ENCODE data around the gene DTD1.

Gene DTD1

GRCh38 chr20:18615020-18615650 lies 27.3 kb downstream of the DTD1 start:
- no peak for DNase-seq (ENCODE audit: low spot score)

DNA sequence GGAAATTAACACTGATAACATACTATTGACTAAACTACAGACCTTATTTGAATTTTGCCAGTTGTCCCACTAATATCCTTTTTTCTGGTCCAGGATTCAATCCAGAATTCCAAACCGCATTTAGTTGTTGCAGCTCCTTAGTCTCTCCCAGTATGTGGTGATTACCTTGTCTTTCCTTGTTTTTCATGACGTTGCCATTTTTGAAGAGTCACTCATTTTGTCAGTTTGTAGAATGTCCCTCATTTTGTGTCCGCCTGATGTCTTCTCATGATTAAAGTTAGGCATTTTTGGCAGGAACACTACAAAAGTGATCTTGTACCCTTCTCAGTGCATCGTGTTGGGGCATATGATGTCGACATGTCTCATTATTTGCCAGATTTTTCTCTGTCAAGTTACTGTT lies 33.1 kb downstream of the DTD1 start:
- DNase-seq (ENCODE audit: low spot score), result no peak

DNA sequence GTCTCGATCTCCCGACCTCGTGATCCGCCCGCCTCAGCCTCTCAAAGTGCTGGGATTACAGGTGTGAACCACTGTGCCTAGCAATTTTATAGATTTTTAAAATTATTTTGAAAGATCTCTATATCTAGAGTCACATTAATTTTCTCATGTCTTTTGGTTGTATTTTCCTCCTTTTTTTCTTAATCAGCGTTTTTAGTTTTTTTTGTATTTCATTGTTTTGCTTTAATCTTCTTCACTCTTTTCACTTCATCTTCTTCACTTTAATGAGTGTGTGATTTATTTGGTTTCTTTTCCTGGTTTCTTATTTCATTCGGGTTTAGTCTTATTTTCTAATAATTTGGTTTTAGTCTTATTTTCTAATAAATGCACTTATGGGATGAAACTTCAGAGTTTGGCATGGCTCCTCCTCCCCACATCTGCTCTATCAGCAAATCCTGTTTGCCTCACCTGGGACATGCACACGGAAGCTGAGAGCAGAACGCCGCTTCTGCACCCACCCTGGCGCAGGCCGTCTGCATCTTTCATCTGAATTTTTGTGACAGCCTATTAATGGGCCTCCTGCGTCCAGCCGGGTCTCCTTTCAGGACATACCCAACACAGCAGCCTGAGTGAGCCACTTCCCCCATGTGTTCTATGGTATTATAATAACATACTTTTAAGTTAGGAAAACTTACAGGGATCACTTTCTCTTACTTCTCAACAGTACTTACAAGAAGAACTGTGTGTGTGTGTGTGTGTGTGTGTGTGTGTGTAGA lies 35.5 kb downstream of the DTD1 start:
- DNase-seq (ENCODE audit: low spot score), result no peak

- DNase-seq (ENCODE audit: low spot score), result no peak
These were observed 37.1 kb downstream of the DTD1 start for GRCh38 chr20:18624948-18625347.

DNA sequence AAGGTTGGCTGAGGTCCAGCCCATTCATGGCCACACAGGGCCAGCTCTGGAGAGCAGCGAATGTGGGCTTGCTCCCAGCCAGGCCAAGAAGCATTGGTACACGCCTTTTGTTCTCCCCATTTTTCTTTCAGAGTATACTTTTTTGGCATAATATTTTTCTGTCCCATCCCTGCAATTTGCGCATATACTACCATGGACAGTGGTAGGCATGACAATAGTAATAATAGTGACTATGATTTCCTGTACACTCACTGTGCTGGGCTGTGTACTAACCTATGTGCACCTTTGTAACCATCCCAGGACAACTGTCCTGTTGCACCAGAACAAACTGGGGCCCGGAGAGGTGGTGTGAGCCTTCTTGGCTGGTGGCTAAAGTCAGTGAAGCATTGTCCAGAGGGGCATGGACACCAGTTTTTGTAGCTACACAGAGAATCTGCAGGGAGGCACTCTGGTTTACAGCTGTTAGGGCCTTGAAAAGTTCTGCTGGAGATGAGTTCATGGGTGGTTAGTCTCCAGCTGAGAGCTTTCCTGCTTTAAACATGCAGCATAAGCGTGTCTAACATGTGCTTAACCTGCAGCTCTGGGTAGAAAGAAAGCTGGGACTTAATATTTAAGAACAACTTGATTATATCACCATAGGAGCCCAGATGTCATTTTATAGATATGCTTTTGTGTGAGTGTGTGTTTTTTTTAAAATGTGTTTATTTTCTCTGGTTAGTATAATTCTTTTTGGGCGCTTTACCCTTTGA lies 38.2 kb downstream of the DTD1 start:
- DNase-seq (ENCODE audit: low spot score), result no peak

DNA sequence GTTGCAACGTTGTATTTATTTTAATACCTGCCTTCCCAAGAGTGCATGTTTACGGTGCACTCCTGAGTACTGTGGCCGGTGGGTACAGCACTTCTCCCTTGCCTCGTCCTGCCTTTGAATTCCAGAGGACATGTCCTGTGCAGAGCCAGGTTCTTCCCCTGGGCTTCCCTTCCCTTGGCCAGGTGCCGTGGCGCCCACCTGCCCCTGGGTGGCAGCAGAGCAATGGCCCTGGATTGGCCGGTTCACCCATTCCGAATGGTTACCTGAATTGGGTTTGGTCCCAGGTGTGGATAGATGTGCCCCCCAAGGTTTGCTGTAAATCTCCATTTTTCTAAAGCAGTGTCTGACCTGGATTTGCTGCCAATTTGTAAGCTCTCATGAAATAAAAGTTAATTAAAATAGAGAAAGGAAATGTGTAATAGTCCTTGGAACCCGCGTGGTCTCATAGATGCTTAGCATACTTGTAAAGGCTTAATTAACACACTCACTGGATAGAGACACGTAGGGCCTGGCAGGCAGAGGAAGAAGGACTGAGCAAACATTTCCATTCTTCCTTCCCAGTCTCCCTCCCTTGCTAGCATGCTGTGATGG lies 40.6 kb downstream of the DTD1 start:
- DNase-seq (ENCODE audit: low spot score), result no peak

- DNase-seq (ENCODE audit: low spot score), result peak; percentile 57
These were observed 44.4 kb downstream of the DTD1 start for GRCh38 chr20:18632196-18632789.

- DNase-seq (ENCODE audit: low spot score), result no peak
These were observed 45.6 kb downstream of the DTD1 start for GRCh38 chr20:18633411-18633810.

GRCh38 chr20:18634501-18634900 lies 46.6 kb downstream of the DTD1 start:
- DNase-seq (ENCODE audit: low spot score), result no peak

DNA sequence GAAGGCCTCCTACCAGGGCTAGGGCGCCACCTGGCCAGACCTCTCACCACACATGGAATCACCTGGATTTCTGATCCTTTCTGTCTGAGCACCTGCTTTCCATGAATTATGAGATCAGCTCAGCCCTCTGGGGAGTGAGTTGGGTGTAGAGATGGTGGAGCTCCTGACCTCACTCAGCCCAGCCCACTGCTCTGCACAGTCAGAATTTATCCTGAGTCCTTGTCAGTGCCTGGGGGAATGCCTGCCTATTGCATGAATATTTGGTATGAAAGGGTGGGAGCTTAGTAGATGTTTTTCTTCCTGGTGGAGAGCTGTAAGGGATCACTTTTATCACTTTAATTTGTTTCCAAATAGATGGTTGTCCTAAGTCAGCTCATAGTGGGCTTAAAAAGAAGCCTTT lies 47.5 kb downstream of the DTD1 start:
- no peak for DNase-seq (ENCODE audit: low spot score)

DNA sequence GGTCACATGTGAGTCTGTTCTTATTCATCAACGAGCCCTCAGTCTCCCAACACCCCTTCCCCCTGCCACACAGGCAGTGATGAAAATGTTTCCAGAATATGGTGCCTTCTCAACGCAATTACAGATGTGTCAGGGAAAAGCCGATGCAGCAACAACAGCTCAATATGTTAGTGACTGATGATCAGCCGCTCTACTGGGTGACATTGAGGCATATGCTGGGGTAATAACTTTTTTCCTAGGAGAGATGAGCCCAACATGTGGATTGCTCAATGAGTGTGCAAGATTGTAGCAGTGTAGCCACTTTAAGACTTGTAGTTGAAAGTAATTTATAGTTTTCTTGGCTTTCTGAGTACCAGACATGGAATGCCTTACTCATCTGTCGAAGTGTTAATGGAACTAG lies 49.4 kb downstream of the DTD1 start:
- no peak for DNase-seq (ENCODE audit: low spot score)

DNA sequence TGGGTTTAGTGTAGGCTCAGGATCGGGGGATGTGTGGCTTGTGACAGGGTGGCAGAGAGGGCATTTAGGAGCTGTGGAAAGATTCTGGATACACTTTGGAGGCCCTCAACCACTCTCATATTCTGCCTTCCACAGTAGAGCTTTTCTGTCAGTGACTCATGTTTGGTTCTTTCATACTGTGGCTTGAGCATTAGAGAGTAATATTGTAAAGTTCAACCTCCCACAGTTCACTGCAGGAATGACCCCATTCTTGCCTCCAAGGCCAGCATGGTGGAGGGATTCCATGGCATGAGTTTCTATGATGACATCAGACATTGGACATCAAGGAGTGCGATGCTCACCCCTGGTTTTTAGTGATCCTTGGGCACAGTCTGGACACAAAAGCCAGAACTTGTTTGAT lies 50.9 kb downstream of the DTD1 start:
- DNase-seq (ENCODE audit: low spot score), result no peak

GRCh38 chr20:18639501-18639979 lies 51.7 kb downstream of the DTD1 start:
- no peak for DNase-seq (ENCODE audit: low spot score)

- no peak for DNase-seq (ENCODE audit: low spot score)
These were observed 57.4 kb downstream of the DTD1 start for GRCh38 chr20:18645196-18645745.

GRCh38 chr20:18645851-18646250 lies 58.0 kb downstream of the DTD1 start:
- no peak for DNase-seq (ENCODE audit: low spot score)

- no peak for DNase-seq (ENCODE audit: low spot score)
These were observed 59.9 kb downstream of the DTD1 start for GRCh38 chr20:18647777-18648176.

DNA sequence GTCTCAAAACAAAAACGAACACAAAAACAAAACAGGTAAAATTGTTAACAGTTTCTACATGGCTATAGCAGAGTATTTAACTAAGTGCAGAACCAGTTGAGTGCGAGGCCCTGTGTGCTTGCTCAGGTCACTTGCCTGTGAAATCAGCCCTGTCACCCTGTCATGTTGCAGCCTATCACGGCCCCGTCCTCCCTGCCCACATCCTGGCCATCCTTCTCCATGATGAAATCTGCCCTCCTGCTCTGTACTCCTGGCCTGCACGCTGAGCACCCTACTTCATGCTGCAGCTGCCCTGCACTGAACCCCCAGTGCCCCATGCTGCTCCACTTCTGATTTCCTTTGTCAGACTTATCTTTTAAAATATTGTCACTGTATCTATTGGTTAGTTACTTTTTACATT lies 62.4 kb downstream of the DTD1 start:
- DNase-seq (ENCODE audit: low spot score), result no peak

DNA sequence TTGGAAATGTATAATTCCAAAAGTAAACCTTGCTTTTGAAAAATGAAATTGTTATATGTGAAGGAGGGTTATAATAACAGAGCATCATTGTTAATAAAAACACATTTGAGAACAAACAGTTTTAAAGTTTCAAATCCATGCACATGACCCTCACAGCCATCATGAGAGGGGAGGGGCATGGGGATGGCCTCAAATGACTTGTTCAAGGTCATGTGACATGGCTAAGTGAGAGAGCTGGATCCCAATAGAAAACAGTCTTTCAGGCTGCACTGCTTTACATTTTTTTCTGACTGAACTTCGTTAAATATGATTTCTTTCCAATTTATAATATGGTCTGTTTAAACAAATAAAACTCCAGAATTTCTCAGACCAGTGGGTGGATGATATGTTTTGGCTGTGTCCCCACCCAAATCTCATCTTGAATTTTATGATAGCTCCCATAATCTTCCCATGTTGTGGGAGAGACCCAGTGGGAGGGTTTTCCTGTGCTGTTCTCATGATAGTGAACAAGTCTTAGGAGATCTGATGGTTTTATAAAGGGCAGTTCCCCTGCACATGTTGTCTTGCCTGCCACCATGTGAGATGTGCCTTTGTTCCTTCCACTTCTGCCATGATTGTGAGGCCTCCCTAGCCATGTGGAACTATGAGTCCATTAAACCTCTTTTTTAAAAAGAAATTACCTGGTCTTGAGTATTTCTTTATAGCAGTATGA lies 66.0 kb downstream of the DTD1 start:
- DNase-seq (ENCODE audit: low spot score), result no peak

GRCh38 chr20:18654448-18654773 lies 66.6 kb downstream of the DTD1 start:
- DNase-seq (ENCODE audit: low spot score), result no peak

- no peak for DNase-seq (ENCODE audit: low spot score)
These were observed 69.7 kb downstream of the DTD1 start for GRCh38 chr20:18657575-18657974.

- DNase-seq (ENCODE audit: low spot score), result peak; percentile 9
These were observed 74.6 kb downstream of the DTD1 start for GRCh38 chr20:18662279-18663040.

All from activated CD4-positive, alpha-beta T cell treated with anti-CD3 and anti-CD28 coated beads, Interleukin-2, Interleukin-4, amounts not matched to agents 100 ng/mL and 50 ng/mL, durations not matched to agents 16 hours and 8 hours (primary cell).